HG02870 (cell line): ENCODE measurements around the gene GGT6.

ENCODE experiments used
- ATAC-seq: cut with Tn5 transposase; IDR thresholded peaks from one replicate; pipeline ENCODE4 v1.9.1; 2021; ENCODE audit warnings: mild to moderate bottlenecking, moderate library complexity; ENCODE audit not compliant: unreplicated experiment

The GGT6 gene

GRCh38 chr17:4540687-4541327 is 19.6 kb downstream of the GGT6 start:
- ATAC-seq: no peak

DNA sequence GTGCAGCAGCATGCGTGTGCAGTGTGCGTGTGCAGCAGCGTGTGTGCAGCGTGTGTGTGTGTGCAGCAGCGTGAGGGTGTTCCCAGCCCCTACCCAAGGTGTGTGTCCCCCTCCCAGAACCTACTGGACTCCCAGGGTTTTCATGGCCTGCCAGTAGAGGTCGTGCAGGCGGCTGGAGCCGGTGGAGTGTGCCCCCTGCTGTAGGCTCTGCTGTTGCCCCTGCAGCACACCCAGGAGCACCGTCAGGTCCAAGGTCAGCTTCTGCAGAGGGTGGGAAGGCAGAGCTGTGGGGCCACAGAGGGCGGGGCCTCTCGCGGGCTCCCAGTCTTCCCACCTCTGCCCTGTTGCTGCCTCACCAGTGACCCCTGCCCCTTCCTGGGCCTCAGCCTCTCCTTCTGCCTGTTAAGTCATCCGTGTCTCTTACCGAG is 20.1 kb downstream of the GGT6 start:
- ATAC-seq: no peak

DNA sequence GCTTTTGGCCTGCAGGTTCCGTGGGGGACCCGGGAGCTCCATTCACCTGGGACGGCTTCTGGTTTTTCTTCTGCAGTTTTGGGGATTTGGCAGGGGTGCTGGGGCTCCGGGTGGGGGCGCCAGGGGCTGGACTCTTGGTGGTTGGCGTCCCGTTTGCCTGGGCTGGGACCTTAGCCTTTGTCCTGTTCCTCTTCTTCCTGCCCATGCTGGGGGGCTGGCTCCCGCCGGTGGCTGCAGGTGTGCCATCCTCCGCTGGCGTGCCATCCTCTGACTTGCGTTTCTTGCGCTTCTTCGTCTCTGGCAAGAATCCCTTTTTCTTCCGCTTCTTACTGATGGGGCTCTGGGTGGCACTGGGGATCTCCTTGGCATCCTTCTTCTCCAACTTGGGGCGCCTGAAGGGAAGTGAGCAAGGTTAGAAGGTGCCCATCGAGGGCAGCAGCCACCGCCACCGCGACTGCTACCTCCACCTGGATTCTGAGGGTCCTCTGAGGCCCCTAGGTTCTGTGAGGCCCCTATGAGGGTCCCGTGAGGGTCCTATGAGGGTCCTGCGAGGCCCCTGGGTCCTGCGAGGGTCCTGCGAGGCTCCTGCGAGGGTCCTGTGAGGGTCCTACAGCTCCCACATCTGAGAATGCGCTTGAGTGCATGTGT is 20.7 kb downstream of the GGT6 start:
- no peak for ATAC-seq

- ATAC-seq: no peak
Observed at GRCh38 chr17:4539025-4539424, 21.4 kb downstream of the GGT6 start.

DNA sequence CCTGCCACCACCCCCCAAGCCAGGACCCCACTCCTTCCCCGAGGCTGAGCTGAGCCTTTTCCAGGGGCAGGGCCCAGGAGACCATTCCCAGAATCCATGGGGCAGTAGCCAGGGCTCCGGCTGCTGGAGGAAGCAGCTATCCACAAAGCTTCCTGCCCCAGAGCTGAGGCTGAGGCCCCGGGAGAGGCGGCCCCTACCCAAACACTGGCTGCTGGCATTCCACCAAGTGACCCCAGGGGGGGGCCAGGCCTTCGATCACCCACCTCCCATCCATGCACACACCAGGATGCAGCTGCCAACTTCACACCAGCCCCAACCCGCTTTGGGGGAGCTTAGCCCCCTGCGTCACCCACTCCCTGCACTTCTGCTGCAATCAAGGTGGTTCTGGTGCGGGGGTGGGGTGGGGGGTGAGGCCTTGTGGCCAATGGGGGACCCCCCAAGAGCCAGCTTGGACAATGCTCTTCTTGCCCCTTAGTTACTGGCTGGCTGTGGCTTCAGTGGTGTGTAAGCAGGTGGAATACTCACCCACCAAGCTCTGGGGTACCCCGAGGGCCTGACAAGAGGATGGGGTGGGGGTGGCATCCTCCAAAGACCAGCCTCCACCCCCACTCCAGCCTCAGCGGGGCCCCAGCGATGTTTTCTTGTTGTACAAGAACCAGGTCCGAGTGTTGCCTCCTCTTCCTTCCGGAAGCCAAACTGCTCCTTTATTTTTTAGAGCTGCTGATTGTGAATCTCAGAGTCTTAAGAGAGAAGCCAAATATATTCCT is 22.0 kb downstream of the GGT6 start:
- ATAC-seq: no peak

GRCh38 chr17:4537451-4538235 is 22.7 kb downstream of the GGT6 start:
- ATAC-seq: no peak

DNA sequence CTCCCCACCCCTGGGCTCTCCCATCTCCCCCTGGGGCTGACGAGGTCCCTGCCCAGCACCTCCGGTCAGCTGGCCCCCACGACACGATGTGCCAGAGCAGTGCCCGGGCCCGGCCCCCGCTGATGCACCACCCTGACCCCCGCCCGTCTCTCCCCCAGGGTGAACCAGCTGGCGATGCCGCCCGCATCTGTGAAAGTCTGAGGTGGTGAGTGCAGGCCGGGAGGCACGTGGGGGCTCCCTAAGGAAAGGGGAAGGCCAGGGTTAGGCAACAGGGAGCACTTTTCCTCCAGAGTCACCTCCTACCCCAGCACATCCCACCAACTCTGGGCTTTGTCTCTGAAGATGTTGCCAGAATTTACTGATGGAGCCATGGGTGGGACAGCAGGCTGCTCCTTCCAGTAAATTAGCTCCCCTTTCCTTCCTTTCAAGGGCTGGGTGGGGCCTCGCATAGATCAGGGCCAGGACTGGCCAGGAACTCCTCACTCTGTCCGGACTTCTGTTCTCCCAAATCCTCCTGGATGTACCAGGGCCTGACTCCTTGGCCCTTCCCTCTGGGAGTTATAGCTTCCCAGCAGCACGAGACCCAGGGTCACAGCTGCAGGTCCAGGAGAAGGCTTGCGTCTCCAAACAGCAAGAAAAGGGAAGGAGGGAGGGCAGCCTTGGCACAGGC is 23.5 kb downstream of the GGT6 start:
- ATAC-seq: no peak

DNA sequence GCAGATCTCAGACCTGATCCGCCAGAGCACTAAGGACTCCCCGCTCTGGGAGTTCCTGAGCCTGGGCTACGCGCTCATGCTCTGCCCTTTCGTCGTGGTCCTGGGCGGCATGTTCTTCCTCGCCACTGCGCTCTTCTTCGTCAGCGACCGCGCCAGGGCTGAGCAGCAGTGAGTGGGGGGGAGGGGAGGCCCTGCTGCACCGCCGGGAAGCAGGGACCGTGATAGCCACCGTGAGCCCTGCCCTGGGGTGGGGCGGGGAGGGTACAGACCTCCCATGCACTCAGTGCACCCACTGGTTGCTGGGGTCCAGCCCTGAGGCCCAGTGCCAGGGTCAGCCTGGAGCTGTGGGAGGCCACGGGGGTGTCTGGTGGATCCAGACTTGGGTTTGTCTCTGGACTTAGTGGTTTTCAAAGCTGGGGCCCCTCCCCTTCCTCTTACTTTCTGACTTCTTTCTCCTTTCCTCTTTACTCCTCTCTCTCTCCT is 24.1 kb downstream of the GGT6 start:
- ATAC-seq: no peak

- ATAC-seq: no peak
Observed at GRCh38 chr17:4535667-4536258, 24.6 kb downstream of the GGT6 start.

DNA sequence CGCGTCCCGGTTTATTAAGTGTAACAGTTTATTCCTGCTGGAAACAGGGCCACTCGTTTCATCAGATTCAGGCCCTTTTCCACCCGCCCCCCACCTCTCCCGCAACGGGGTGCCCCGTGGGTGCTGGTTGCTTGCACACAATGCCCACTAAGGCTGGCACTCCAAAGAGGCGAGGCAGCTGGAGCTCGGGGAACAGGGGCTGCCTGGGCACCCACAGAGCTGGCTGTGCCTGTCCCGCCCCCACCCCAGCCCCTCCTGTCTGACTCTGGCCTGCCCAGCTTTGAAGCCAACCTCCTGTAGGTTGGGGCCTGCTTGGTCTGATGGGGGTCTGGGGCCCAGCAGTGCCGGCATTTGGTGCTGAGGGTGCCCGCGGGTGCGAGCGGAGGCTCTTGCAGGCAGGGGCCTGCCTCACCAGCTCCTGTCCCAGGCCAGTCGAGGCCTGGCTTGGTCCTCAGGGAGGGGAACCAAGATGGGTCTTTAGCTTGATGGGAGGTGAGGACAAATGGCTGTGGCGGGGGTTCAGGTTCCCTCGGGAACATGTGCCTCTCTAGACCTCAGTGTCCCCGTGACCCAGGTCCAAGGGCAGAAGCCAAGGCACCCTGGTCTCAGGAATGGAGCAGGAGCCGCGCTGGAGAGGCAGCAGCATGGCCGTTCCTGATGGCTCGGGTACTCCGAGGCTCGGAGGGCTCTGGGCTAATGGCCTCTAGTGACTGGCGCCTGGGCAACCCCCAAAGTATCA is 25.3 kb downstream of the GGT6 start:
- no peak for ATAC-seq

DNA sequence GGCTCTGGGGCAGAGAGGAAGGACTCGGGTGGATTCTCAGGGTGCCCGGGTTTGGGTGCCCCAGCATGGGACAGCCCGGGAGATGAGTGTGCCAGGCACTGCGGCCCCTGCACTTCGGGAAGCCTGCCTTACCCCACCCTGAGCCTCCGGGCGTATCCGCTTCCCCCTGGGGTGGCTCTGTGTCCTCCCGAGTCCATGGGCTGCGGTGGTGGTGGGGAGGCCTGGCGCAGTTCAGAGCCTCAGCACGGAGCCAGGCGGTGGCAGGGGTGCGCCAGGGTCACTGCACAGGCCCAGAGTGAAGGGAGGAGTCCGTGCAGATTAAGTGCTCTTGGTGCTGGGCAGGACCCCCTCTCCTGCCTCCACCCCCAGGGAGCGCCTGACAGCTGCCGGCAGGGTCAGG is 25.9 kb downstream of the GGT6 start:
- no peak for ATAC-seq

DNA sequence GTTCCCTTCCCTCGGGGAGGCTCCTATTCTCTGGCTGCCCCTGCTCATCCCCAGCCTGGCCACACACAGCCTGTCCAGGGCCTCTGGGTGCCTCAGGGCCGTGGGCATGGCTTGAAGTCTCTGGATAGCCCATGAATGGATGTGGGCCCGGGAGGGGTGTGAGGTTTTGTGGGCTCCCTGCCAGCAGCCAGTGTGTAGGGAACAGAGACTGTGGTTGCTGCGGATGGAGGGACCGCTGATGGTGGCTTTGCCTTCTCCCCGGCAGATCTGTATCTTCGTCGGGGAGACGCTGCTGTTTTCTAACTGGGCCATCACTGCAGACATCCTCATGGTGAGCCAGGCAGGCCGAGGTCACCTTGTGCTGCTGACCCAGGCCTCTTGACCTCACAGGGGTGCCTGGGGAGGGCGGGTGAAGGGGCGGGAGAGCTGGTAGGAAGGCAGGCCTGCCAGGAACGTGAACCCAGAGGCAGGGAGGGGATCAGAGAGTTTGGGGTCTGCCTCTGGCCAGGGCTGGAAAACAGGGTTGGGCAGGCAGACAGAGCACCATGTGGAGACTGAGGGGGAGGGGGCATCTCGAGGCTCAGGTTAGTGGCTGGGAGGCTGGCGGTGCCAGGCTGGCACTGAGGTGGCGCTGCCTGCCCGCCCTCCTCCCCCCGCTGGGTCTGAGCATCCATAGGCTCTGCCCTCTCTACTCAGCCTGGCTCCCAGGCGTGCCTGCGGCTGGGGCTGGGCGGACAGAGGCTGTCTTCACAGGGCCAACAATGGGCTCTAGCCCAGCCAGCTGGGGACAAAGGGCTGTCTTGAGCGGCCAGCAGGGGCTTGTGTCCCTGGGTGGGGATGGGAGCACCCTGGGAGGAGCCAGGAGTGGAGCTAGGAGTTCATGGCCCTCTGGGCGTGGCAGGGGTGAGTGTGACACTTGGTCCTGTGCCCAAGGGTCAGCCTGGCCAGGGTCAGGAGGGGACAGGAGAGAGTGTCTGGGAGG is 26.6 kb downstream of the GGT6 start:
- no peak for ATAC-seq

- no peak for ATAC-seq
Observed at GRCh38 chr17:4532860-4533522, 27.4 kb downstream of the GGT6 start.

DNA sequence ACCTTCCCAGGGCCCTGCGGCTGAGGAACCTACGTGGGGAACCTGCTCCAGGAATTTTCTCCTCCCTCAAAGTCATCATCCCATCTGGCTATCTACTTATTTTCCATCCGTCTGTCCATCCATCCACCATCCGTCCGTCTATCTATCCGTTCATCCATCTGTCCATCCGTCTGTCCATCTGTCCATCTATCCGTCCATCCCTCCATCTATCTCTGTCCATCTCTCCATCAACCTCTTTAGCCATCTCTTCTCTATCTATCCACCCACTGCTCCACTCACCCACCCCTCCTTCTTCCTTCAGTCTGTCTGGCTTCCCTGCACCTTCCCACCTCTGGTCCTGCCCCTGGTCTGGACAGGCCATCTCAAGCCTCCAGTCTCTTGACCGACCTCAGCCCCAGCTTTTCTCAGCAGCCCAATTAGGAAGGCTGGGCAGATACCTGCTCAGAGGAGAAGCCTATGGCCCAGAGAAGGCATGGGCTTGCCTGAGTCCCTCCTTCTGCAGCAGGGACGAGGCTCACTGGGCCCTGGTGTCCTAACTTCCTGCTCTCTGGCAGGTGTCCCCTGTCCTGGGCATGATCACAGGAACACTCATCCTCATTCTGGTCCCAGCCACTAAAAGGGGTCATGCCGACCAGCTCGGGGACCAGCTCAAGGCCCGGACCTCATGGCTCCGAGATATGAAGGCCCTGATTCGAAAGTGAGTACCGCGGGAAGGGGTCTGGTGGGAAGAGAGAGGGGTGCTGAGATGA is 28.2 kb downstream of the GGT6 start:
- no peak for ATAC-seq

DNA sequence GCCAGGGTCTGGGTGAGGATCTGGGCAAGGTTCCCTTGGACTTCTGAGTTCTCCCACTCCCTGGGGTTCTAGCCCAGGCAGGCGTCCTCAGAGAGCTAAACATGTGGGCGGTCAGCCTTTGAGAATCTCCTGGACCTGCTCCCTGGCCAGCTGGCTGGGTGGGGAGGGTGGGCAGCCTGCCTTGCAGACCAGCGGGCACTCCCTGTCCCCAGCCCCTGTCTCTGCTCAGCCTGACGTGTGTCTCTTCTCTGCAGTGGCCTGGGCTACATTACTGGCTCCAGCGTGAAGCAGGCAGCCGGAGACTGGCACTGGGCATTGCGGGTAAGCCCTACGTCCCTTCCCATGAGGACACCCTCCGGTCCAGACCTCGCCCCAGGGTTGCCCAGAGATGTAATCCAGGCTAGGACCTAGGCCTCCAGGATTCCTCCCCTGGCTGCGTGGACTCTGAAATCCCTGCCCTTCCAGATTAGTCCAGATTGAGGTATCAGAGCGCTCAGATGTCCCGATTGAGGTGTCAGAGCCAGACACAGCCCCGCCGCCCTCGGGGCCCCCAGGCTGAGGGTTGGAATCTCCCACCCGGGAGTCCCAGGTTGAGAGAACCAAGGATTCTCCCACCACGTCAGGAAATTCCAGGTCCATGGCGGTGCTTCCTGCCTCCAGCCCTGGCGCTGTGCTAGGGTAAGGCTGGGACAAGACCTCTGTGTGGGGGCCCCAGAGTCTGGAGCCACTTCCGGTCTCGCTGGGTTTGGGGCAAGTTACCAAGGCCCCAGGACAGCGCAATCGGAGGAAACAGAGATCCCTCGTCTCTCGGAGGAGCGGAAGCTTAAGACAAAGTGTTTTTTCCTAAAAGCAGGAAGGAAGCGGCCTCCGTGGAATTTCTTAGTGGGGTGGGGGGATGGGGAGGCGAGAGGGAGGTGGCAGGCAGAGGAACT is 29.3 kb downstream of the GGT6 start:
- ATAC-seq: no peak

DNA sequence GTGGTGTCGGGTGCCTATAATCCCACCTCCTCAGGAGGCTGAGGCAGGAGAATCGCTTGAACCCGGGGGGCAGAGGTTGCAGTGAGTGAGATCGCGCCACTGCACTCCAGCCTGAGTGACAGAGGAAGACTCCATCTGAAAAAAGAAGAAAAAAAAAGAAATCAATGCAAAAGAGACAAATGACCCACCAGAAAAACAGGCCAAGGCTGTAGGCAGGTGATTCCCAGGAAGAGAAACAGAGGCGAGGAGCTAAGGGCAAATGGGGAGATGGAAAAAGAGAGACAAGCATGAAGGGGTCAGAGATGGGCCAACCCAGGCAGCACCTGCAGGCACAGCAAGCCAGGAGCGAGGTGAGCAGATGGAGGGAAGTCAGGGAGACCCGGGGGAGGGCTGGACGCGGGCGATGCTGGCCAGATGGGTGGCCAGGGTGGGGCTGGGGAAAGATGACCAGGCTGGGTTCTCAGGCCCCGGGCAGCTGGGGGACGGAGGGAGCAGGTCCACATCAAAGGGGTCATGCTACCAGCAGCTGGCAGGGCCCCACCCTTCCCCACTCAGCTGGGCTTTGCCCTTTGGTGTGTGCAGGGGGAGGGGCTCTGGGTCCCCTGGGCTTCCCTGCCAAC is 30.7 kb downstream of the GGT6 start:
- ATAC-seq: no peak
